ENCODE measurements around the gene RND1. TPM values are rescaled to one million over a fixed set of nuclear protein-coding genes. Genes with fewer than 3 reads are reported as not detected.
"Not testable (repeated sequence)": the region's sequence is repeated elsewhere in the genome, so short reads cannot be mapped to it uniquely, and the experiment has no call there.

Gene RND1
- total RNA-seq, 4 donors from 2014 or later: 1.8 TPM; not detected in 3

GRCh38 chr12:48878548-48878947 lies 12.9 kb upstream of the RND1 start:
- Histone ChIP-seq H3K9me3 (no peaks in the 10 kb centered on the region), H3K4me1 (peaks cover 0 to 19% (median 0%) of the 10 kb centered on the region in 4 donors), H3K27ac (no peak overlapping the region), H3K36me3 (no peaks in the 10 kb centered on the region), H3K27me3 (peaks cover 0 to 17% of the 10 kb centered on the region in 2 donors), H3K4me3 (no peak overlapping the region)
- TF ChIP-seq POLR2A (IDR thresholded peaks at IDR 0.05) (no peak), EP300 (IDR thresholded peaks at IDR 0.05) (no peak), CTCF (IDR thresholded peaks at IDR 0.05) (no peak)
- DNase-seq (ENCODE audit: low spot score in 2 of 2): no peak
- 56 to 66% methylated on average over 2 of the region's 2 CpGs for WGBS, 2 donors

GRCh38 chr12:48875944-48876515 lies 10.4 kb upstream of the RND1 start:
- no peaks in the 10 kb centered on the region for H3K4me1 ChIP-seq
- TF ChIP-seq POLR2A (IDR thresholded peaks at IDR 0.05) (no peak), CTCF (IDR thresholded peaks at IDR 0.05) (no peak), EP300 (IDR thresholded peaks at IDR 0.05) (no peak)
- H3K4me3 ChIP-seq: no peak overlapping the region
- H3K27ac ChIP-seq: no peak overlapping the region
- H3K27me3 ChIP-seq: peaks cover 0 to 9% of the 10 kb centered on the region in 2 donors
- no peaks in the 10 kb centered on the region for H3K9me3 ChIP-seq
- WGBS, 2 donors: 66 to 77% methylated on average over 4 of the region's 4 CpGs
- H3K36me3 ChIP-seq: no peaks in the 10 kb centered on the region
- no peak for DNase-seq (ENCODE audit: low spot score in 2 of 2)

DNA sequence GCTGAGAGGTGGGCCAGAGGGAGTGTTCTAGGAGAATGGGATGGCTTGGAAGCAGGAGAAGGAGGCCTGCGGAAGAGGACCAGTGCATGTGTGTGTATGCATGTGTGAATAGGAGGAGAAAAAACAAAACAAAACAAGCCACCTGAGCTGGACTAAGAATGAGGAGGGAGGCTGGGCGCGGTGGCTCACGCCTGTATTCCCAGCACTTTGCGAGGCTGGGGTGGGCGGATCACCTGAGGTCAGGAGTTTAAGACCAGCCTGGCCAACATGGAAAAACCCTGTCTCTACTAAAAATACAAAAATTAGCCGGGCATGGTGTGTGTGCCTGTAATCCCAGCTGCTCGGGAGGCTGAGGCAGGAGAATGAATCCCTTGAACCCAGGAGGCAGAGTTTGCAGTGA lies 7.9 kb upstream of the RND1 start:
- DNase-seq (ENCODE audit: low spot score in 2 of 2); H3K9me3 ChIP-seq; H3K4me3 ChIP-seq; H3K27me3 ChIP-seq; H3K27ac ChIP-seq; H3K36me3 ChIP-seq; H3K4me1 ChIP-seq: not testable (repeated sequence)
- 78 to 82% methylated on average over 8 of the region's 8 CpGs for WGBS, 2 donors

DNA sequence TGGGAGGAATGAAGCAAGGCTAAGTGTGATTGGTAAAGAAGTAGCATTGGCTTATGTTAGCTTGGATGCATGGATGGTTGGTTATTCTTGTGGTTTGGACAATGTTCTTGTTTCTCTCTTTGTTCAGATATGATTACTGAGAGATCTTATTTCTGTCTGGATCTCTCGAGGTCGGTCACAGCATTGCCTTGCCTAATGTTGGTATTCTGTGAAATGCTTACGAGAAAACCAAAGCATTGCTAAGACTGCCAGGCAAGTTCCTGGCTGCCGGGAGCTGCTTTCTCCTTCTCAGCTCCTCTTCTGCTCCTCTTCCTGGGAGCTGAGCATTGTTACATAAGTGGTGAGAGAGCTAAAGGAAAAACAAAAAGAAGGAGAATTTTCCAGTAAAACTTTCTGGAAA lies 7.4 kb upstream of the RND1 start:
- WGBS, 2 donors: 58 to 62% methylated on average over 4 of the region's 4 CpGs

DNA sequence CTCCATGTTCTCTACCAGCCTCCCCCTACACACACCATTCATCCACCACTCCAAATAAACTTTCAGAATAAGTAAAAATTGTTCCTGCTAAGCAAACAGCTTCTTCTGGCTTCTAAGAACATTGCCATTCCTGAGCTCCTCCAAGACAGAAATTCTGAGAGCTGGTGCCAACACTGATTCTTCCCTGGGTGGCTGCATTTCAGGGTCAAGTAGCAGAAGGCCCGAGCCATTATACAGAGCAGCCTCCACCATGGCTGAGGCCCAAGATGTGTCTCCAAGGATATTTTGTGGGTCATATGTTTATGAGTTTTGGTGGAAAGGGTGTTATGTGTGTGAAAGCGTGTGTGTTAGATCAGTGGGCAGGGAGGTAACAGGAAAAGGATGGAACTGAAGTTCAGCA lies 3.5 kb upstream of the RND1 start:
- no peaks in the 10 kb centered on the region for H3K9me3 ChIP-seq
- H3K27ac ChIP-seq: no peak overlapping the region
- H3K4me3 ChIP-seq: no peak overlapping the region
- peaks cover 0 to 10% of the 10 kb centered on the region in 2 donors for H3K27me3 ChIP-seq
- H3K36me3 ChIP-seq: no peaks in the 10 kb centered on the region
- TF ChIP-seq CTCF (IDR thresholded peaks at IDR 0.05): no peak
- TF ChIP-seq POLR2A (IDR thresholded peaks at IDR 0.05): no peak
- no peak for TF ChIP-seq EP300 (IDR thresholded peaks at IDR 0.05)
- WGBS, 2 donors: 64 to 75% methylated on average over 2 of the region's 2 CpGs
- DNase-seq (ENCODE audit: low spot score in 2 of 2): no peak
- peaks cover 0 to 15% (median 2%) of the 10 kb centered on the region in 4 donors for H3K4me1 ChIP-seq

More for the DNA sequence above, 7.4 kb upstream of the RND1 start:
- Histone ChIP-seq H3K36me3 (no peaks in the 10 kb centered on the region), H3K4me3 (no peak overlapping the region), H3K9me3 (no peaks in the 10 kb centered on the region), H3K4me1 (no peaks in the 10 kb centered on the region), H3K27ac (no peak overlapping the region), H3K27me3 (no peaks in the 10 kb centered on the region)
- DNase-seq (ENCODE audit: low spot score in 2 of 2): no peak
- TF ChIP-seq EP300 (IDR thresholded peaks at IDR 0.05): no peak
- TF ChIP-seq CTCF (IDR thresholded peaks at IDR 0.05): no peak
- TF ChIP-seq POLR2A (IDR thresholded peaks at IDR 0.05): no peak

- DNase-seq (ENCODE audit: low spot score in 2 of 2): no peak
- Histone ChIP-seq H3K4me1 (peaks cover 0 to 15% (median 2%) of the 10 kb centered on the region in 4 donors), H3K27me3 (peaks cover 0 to 18% of the 10 kb centered on the region in 2 donors), H3K4me3 (no peak overlapping the region), H3K36me3 (no peaks in the 10 kb centered on the region), H3K27ac (no peak overlapping the region), H3K9me3 (no peaks in the 10 kb centered on the region)
- WGBS, 2 donors: 74 to 77% methylated on average over 2 of the region's 2 CpGs
- TF ChIP-seq POLR2A (IDR thresholded peaks at IDR 0.05) (no peak), CTCF (IDR thresholded peaks at IDR 0.05) (no peak), EP300 (IDR thresholded peaks at IDR 0.05) (no peak)
These were observed 2.8 kb upstream of the RND1 start for GRCh38 chr12:48868451-48868850.

Measured in tibial nerve (tissue), 4 donors.